Measurements from ENCODE around the gene POLDIP2.

DNA sequence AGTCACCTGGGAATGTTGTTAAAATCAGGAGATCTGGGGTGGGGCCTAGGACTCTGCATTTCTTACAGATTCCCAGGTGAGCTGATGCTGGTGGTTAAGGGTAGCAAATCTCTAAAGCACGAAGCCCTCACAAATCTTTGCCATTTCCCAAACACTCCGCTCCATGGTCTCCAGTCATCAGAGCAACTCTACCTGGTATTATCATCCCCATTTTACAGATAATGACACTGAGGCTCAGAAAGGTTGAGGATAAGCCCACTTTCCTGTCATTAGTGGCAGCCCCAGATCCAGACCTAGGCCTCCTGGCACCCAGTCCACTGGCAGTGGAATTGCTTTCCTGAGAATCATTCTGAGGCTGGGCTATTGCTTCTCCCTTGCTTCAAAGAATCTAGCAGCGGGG lies 39.9 kb upstream of the POLDIP2 start:
- TF ChIP-seq, protein P1, sequence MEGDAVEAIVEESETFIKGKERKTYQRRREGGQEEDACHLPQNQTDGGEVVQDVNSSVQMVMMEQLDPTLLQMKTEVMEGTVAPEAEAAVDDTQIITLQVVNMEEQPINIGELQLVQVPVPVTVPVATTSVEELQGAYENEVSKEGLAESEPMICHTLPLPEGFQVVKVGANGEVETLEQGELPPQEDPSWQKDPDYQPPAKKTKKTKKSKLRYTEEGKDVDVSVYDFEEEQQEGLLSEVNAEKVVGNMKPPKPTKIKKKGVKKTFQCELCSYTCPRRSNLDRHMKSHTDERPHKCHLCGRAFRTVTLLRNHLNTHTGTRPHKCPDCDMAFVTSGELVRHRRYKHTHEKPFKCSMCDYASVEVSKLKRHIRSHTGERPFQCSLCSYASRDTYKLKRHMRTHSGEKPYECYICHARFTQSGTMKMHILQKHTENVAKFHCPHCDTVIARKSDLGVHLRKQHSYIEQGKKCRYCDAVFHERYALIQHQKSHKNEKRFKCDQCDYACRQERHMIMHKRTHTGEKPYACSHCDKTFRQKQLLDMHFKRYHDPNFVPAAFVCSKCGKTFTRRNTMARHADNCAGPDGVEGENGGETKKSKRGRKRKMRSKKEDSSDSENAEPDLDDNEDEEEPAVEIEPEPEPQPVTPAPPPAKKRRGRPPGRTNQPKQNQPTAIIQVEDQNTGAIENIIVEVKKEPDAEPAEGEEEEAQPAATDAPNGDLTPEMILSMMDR (IDR thresholded peaks at IDR 0.05), result no peak
- TF ChIP-seq POLR2A (IDR thresholded peaks at IDR 0.05), result no peak
